ENCODE results near the gene PCDHGC4.

The PCDHGC4 gene

DNA sequence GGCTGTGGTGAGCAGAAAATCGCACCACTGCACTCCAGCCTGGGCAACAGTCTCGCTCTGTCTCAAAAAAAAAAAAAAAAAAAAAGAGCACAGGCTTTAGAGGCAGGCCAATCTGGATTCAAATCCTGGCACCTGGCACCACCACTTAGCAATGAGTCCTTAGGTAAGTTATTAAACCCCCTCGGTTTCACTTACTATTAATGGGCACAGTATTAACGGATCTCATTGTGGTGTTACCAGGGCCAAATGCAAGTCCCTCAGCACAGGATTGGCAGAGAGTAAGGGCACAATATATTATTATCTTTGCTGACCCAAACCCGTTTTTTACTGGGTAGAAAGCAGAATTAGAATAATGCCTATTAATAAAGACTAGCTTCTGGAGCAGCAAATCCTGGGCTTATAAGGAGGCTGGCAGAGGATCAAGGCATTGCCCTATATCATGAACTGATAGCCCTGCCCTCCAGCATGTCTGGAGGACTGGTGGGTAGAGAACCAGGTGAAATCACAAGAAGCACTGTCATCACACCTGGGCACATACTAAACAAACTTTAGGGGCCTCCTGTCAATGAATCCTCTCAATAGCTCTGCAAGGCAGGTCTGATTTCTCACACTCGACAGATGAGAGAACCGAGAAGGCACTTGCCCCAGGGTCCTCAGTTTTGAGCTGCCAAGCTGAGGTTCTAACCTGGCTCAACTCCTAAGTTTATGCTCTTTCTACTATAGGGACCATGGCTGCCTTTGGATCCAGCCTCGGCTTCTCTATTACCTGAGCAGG is 21.7 kb downstream of the PCDHGC4 start:
- no peak for TF ChIP-seq CEBPB (IDR thresholded peaks at IDR 0.05)
- TF ChIP-seq, protein P1, sequence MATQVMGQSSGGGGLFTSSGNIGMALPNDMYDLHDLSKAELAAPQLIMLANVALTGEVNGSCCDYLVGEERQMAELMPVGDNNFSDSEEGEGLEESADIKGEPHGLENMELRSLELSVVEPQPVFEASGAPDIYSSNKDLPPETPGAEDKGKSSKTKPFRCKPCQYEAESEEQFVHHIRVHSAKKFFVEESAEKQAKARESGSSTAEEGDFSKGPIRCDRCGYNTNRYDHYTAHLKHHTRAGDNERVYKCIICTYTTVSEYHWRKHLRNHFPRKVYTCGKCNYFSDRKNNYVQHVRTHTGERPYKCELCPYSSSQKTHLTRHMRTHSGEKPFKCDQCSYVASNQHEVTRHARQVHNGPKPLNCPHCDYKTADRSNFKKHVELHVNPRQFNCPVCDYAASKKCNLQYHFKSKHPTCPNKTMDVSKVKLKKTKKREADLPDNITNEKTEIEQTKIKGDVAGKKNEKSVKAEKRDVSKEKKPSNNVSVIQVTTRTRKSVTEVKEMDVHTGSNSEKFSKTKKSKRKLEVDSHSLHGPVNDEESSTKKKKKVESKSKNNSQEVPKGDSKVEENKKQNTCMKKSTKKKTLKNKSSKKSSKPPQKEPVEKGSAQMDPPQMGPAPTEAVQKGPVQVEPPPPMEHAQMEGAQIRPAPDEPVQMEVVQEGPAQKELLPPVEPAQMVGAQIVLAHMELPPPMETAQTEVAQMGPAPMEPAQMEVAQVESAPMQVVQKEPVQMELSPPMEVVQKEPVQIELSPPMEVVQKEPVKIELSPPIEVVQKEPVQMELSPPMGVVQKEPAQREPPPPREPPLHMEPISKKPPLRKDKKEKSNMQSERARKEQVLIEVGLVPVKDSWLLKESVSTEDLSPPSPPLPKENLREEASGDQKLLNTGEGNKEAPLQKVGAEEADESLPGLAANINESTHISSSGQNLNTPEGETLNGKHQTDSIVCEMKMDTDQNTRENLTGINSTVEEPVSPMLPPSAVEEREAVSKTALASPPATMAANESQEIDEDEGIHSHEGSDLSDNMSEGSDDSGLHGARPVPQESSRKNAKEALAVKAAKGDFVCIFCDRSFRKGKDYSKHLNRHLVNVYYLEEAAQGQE (IDR thresholded peaks at IDR 0.05; ENCODE audit: low read depth): no peak
- no peak for TF ChIP-seq TEAD4 (IDR thresholded peaks at IDR 0.05)
- TF ChIP-seq, protein P2, sequence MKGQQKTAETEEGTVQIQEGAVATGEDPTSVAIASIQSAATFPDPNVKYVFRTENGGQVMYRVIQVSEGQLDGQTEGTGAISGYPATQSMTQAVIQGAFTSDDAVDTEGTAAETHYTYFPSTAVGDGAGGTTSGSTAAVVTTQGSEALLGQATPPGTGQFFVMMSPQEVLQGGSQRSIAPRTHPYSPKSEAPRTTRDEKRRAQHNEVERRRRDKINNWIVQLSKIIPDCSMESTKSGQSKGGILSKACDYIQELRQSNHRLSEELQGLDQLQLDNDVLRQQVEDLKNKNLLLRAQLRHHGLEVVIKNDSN (IDR thresholded peaks at IDR 0.05): no peak
- TF ChIP-seq RAD21 (IDR thresholded peaks at IDR 0.05; ENCODE audit: low read depth): no peak
- TF ChIP-seq ZBTB7A (IDR thresholded peaks at IDR 0.05; ENCODE audit: low read depth): no peak
- no peak for TF ChIP-seq TCF12 (IDR thresholded peaks at IDR 0.05; ENCODE audit: low read depth)
- TF ChIP-seq, protein P3, sequence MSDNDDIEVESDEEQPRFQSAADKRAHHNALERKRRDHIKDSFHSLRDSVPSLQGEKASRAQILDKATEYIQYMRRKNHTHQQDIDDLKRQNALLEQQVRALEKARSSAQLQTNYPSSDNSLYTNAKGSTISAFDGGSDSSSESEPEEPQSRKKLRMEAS (IDR thresholded peaks at IDR 0.05): no peak
- no peak for TF ChIP-seq YY1 (IDR thresholded peaks at IDR 0.05; ENCODE audit: low read depth)
- TF ChIP-seq FOXM1 (IDR thresholded peaks at IDR 0.05; ENCODE audit: borderline replicate concordance, low read depth): no peak

DNA sequence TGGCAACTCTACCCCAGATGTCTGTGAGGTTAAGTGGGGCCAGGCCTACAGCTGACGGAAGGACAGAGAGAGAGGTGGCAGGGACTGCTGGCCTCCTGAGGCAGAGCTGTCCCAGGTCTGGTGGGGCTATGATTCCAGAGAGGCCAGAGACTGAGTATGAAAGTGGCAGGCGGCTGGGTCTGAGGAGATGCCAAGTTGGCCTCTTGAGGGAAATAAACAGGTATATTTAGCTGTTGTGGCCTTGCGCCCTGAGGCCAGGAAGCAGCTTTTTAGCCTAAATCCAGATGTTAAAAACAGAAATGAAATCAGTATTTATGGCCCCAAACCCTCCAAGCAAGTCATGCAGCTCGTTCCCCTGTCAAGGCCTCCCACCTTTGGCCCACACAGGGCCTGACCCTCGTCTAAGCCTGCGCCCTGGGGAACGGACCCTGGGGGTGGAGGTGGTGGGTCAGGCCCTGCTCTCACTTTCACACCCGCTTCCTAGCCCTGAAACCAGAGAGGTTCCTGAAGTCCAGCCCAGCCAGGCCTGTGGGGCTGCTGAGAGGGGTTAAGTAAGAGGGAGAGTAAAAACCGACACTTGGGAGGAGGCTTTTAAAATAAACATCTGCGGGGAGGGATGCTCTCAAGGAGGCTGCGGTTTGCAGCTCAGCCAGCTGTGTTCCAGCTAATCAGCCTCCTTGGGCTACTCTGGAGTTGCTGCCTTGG is 22.7 kb downstream of the PCDHGC4 start:
- TF ChIP-seq, protein P3 (IDR thresholded peaks at IDR 0.05): no peak
- TF ChIP-seq TEAD4 (IDR thresholded peaks at IDR 0.05) (no peak), EGR1 (IDR thresholded peaks at IDR 0.05) (no peak), EP300 (IDR thresholded peaks at IDR 0.05; ENCODE audit: borderline replicate concordance) (no peak), RAD21 (IDR thresholded peaks at IDR 0.05; ENCODE audit: low read depth) (no peak), ZBTB7A (IDR thresholded peaks at IDR 0.05; ENCODE audit: low read depth) (no peak), CEBPB (IDR thresholded peaks at IDR 0.05) (no peak), TAF1 (IDR thresholded peaks at IDR 0.05; ENCODE audit: low read depth) (no peak), TCF12 (IDR thresholded peaks at IDR 0.05; ENCODE audit: low read depth) (no peak), NFIC (IDR thresholded peaks at IDR 0.05) (no peak)
- TF ChIP-seq, protein P1 (IDR thresholded peaks at IDR 0.05; ENCODE audit: low read depth): no peak

- TF ChIP-seq CREB1 (IDR thresholded peaks at IDR 0.05; ENCODE audit: low read depth) (no peak), ZBTB7A (IDR thresholded peaks at IDR 0.05; ENCODE audit: low read depth) (no peak), TCF12 (IDR thresholded peaks at IDR 0.05; ENCODE audit: low read depth) (no peak)
These were observed 23.6 kb downstream of the PCDHGC4 start for GRCh38 chr5:141508440-141508797.

GRCh38 chr5:141508798-141509611 is 24.2 kb downstream of the PCDHGC4 start:
- TF ChIP-seq, protein P3 (IDR thresholded peaks at IDR 0.05): no peak
- TF ChIP-seq, protein P1 (IDR thresholded peaks at IDR 0.05; ENCODE audit: low read depth): no peak
- TF ChIP-seq ZBTB7A (IDR thresholded peaks at IDR 0.05; ENCODE audit: low read depth) (no peak), EP300 (IDR thresholded peaks at IDR 0.05; ENCODE audit: borderline replicate concordance) (no peak), CEBPB (IDR thresholded peaks at IDR 0.05) (no peak), FOXM1 (IDR thresholded peaks at IDR 0.05; ENCODE audit: borderline replicate concordance, low read depth) (no peak), EGR1 (IDR thresholded peaks at IDR 0.05) (no peak), TAF1 (IDR thresholded peaks at IDR 0.05; ENCODE audit: low read depth) (no peak), RAD21 (IDR thresholded peaks at IDR 0.05; ENCODE audit: low read depth) (no peak), CREB1 (IDR thresholded peaks at IDR 0.05; ENCODE audit: low read depth) (no peak), YY1 (IDR thresholded peaks at IDR 0.05; ENCODE audit: low read depth) (no peak), TEAD4 (IDR thresholded peaks at IDR 0.05) (no peak), TCF12 (IDR thresholded peaks at IDR 0.05; ENCODE audit: low read depth) (no peak), NFIC (IDR thresholded peaks at IDR 0.05) (no peak)
- TF ChIP-seq, protein P2 (IDR thresholded peaks at IDR 0.05): no peak
